ACHN (cell line): ENCODE data around the gene PNMT.
A peak's percentile ranks its signal among the peaks of the same experiment; 100 is the strongest.

ENCODE experiments used
- DNase-seq: peaks from one replicate; pipeline ENCODE4 v3.0.0-alpha.2; 2015
- in situ Hi-C: cut with HindIII; loops from 2 replicates; pipeline ENCODE4 v1.10.0; 2017; ENCODE audit warnings: low sequenced_read_pairs, low pct_ligation_motif_present, low pct_unique_long_range_greater_than_20kb

The PNMT gene, protein sequence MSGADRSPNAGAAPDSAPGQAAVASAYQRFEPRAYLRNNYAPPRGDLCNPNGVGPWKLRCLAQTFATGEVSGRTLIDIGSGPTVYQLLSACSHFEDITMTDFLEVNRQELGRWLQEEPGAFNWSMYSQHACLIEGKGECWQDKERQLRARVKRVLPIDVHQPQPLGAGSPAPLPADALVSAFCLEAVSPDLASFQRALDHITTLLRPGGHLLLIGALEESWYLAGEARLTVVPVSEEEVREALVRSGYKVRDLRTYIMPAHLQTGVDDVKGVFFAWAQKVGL

DNA sequence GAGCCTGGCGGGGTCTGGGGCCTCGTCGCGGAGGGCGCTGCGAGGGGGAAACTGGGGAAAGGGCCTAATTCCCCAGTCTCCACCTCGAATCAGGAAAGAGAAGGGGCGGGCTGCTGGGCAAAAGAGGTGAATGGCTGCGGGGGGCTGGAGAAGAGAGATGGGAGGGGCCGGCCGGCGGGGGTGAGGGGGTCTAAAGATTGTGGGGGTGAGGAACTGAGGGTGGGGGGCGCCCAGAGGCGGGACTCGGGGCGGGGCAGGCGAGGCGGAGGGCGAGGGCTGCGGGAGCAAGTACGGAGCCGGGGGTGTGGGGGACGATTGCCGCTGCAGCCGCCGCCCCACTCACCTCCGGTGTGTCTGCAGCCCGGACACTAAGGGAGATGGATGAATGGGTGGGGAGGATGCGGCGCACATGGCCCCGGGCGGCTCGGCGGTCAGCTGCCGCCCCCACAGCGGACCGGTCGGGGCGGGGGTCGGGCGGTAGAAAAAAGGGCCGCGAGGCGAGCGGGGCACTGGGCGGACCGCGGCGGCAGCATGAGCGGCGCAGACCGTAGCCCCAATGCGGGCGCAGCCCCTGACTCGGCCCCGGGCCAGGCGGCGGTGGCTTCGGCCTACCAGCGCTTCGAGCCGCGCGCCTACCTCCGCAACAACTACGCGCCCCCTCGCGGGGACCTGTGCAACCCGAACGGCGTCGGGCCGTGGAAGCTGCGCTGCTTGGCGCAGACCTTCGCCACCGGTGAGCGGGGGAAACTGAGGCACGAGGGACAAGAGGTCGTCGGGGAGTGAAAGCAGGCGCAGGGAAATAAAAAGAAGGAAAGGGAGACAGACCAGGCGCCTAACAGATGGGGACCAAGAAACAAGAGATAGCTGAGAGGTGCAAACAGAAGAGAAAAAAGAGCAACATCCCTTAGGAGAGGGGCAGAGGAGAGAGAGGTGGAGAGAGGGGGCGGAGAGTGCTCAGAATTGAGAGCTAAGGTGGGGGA lies at the start of gene PNMT:
Gene PNMT (plus strand): TSS at position 509 of the 980 bp plus-strand sequence. CDS start 23 bp downstream, at position 532.
- in situ Hi-C loops, result no loop called here
- peak; percentile 72 for DNase-seq

DNA sequence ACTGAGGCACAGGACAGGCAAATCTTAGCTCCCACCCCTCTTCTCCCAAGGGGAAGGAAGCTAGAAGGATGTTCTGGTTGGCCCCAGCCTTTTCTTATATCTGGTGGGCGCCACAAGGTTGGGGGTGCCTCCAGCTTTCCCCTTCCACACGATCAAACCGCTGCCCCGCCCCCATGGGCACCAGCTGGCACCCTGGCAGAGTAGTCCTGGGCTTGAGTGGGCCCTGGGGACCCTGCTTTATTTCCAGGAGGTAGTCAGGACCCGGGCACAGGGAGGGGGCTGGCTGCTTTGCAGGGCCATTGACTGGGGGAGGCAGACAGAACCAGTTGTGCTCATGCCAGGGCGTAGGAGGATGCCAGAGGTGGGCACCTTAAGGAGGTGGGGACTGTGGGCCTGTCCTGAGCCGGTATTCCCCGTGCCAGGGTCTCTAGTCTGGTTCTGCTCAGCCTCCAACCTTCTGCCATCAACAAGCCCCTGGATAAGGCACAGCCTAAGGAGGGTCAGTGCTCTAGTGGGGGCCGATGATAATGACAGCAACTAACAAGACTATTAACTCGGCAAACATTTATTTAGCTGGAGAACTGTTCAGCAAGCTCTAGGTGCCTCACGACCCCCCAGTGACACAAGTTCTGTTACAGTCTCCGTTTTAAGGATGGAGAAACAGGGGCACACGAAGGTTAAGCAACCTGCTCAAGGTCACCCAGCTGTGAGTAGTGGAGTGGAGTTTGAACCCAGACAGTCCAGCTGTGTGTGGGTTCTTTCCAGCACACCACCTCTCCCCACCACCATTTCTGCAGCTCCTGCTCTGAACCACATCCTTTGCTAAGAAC lies 49.1 kb upstream of the PNMT start:
- DNase-seq, result no peak
- in situ Hi-C loops, result no loop called here

DNA sequence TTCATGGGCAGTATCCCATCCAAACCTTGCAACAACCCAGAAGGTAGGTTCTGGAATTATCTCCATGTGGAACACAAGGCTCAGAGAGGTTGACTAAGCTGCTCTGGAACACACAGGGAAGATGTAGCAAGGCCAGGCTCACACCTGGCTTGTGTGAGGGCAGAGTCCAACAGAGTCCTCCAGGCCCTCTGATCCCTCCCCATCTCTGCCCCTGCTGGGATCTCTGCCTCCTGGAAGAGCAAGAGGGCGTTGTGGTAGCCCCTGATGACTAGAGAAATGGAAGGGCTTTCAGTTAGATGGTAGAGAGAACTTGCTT lies 48.5 kb upstream of the PNMT start:
- no peak for DNase-seq
- in situ Hi-C loops, result no loop called here

DNA sequence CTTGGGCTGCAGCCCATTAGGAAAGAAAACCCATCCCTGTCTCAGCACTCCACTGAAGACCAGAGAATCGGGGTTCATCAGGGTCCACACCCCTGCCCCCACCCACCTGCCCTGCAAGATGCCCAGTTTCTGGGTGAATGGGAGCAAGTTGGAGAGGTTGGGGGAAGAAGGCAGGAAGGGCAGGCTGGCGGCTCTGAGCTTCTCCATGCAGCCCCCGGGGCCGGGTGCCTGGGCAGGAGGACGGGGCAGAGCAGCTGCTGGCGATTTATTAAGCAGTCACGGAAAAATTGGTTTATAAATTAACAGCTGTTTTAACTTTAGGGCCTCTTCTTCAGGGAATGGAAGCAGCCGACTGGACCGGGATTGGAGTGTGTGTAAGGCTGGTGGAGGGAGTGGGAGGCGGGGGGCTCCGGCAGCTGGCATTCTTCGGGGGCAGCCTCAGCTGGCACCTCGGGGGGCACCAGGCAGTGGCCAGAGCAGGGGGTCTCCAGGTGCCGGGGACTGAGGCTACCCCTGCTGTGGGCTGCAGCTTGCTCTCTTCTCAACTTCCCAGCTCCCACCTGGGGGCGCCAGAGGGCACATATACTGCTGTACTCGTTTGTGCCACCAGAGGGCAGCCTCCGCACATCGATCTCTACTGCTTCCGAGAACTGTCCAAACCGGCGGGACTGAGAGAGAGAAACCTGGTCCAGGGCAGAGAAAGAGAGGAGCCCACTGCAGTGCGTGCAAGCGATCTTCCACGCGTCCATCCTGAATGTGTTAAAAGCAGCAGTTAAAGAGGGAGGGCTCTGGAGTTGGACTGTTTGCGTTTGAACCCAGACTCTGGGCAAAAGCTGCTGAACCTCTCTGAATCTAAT lies 46.5 kb upstream of the PNMT start:
- DNase-seq, result peak; percentile 92
- in situ Hi-C loops, result no loop called here

DNA sequence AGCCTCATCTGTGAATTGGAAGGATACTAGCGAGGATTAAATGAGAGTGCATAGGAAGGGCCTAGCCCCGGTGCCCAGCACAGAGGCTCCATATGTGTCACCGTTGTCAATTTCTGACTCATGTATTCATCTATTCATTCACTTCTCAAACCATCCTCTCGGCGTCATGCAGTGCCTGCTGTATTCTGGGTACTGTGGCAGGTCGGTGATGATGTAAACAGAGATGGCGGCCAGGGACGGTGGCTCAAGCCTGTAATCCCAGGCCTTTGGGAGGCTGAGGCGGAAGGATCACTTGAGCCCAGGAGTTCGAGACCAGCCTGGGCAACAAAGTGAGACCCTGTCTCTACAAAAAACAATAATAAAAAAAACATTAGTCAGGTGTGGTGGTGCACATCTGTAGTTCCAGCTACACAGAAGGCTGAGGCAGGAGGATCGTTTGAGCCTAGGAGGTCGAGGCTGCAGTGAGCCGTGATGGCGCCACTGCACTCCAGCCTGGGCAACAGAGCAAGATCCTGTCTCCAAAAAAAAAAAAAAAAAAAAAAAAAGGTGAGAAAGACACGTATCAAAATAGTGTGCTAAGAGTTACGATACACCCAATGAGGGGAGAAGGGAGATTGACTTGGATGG lies 45.8 kb upstream of the PNMT start:
- in situ Hi-C loops, result no loop called here
- DNase-seq, result peak; percentile 87

DNA sequence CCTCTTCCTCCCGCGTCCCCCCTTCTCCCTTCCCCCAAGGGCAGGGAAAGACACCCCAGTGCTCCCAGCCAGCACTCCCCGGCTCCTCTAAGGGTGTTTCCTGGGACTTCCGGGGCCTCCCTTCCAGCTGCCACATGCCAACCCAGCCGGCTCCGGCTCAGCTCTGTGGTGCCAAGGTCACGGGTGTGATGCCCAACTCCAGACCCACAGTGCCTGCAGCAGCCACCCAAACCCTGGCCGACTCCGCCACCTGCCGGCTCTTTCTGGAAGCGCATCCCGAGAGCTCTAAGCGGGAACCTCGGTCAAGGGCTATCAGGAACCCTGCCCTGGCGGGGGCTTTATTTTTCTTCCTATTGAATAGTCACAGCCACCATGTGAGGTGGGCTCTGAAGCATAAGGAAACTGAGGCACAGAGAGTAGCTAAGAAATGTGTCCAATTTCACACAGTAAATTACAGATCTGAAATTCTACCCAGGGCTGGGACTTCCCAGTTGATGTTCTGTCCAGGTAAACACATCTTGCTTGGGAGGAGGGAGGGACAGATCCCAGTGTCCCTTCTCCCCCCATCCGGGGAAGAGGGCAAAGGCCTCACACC lies 44.8 kb upstream of the PNMT start:
- peak; percentile 81 for DNase-seq
- in situ Hi-C loops, result no loop called here

DNA sequence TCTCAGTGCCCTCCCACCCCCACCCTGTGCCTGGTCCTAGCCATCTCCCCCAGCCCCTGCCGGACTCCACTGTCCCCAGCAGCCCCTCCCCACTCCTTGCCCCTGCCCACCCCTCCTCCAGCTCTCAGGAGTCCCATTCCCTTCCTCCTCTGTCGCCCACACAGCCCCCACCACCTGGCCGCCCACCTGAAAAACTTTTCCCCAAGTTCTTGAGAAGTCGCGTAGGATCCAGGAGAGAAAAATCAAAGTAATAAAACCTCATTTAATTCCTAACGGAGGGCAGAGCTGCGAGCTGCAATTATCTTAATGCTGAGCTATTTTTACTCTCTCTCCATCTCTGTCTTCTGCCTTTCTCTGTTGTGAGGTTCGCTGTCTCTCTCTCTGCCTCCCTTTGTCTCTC lies 43.9 kb upstream of the PNMT start:
- DNase-seq, result no peak
- in situ Hi-C loops, result no loop called here

DNA sequence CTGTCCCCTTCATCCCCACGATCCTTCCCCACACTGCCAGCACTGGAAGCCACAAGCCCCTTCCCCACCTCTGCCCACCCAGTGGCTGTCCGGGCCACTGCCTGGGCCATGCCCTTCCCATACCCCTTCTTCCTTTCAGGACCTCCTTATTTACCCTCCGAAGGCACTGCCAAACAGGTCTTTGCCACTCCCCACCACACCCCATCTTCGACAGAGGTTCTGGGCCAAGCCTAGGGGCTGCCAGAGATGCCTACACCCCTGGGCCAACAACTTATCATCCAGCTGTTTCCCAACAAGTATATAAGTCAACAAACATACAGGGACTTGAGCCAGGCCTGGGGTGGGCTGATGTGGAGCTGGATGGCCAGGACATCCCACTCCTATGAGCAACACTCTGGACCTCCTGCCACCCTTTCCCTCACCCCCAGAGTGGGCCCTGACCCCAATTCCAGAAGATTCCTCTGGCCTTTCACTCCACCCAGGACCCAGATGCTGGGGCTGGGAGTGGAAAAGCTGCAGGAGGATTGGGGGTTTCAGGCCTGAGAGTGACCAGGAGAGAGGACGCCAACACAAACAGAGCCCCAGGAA lies 43.0 kb upstream of the PNMT start:
- in situ Hi-C loops, result no loop called here
- DNase-seq, result no peak

DNA sequence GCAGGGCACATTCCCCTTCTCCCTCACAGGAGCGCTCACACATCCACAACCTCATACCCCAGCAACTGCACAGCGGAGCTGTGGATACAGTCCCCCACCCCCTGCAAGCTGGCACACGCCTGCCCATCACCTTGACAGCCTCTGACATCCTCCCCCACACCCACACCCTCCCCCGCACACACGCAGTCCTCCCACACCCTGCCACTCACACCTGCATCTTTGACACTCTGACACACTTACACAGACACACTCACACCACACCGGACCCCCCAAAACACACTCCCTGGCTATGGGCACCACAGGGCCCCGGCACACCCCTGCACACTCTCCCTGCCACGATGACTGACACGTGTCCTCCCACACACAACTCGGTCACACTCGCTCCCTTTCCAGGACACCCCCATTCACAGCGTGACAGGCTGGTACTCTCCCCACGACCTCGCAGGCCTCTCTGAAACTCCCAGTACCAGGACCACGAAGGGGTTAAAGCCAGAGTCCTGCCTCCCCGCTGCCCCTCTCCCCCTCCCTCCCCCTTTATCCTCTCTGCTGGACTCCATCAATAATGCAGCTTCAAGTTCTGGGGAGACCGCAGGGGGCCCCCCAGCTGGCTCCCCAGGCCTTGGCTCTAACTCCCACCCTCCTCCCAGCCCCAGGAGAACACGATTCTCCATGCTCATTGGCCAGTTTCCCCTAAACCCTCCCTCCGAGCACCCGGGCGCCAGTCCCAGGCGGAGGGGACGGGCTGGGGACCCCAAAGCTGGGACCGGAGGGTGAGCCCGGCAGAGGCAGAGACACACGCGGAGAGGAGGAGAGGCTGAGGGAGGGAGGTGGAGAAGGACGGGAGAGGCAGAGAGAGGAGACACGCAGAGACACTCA lies 41.8 kb upstream of the PNMT start, which contains the start of gene PPP1R1B:
Gene PPP1R1B (plus strand): TSS at position 782 of the 876 bp plus-strand sequence. CDS start 441 bp downstream, outside the sequence.
- no peak for DNase-seq
- in situ Hi-C loops, result no loop called here

DNA sequence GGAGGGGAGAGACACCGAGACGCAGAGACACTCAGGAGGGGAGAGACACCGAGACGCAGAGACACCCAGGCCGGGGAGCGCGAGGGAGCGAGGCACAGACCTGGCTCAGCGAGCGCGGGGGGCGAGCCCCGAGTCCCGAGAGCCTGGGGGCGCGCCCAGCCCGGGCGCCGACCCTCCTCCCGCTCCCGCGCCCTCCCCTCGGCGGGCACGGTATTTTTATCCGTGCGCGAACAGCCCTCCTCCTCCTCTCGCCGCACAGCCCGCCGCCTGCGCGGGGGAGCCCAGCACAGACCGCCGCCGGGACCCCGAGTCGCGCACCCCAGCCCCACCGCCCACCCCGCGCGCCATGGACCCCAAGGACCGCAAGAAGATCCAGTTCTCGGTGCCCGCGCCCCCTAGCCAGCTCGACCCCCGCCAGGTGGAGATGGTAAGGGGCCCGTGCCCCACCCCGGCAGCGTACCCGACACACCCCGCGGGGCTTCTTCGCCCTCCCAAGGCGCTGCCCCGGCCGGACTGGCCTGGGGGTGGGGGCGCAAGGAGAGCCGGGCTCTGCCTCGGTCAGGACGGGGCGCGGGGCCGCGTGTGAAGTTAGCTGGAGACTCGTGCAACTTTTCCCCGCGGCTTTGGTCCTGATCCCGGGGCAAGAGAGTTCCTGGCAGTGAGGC lies 41.1 kb upstream of the PNMT start:
- DNase-seq, result no peak
- in situ Hi-C loops, result no loop called here

DNA sequence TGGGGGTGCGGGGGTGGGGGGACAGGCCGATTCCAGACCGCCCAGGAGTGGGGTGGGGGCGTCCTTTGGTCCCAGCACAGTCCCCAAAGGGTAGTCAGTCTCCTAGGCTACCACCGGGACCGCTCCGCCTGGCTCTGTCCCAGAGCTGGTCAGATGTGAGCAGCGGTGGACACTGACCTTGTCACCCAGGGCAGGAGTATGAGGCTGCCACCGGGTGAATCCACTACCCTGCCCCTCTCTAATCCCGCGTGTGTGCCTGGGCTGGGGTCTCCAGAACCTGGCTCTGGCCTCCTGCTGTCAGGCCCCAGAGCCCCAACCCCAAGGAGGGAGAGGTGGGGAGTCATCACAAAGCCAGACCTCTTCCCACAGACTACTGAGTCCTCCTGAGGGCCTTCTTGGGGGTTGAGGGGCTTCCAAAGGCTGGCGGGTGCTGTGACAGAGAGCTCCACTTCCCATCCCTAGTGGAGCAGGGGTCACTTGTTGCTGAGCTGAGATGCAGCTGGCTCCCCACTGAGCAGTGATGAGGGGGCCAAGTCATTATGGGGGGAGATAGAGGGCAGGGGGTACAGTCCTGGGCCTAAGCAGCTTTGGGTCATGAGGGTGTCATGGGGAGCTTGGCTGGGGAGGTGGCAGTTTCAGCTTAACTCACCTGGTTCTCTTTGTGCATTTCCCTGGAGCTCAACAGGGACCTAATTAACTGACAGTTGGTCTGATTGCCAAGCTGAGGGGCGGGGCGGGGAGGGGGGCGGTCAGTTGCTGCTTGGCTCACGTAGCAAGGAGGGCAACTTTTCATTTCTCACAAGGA lies 40.3 kb upstream of the PNMT start:
- no peak for DNase-seq
- in situ Hi-C loops, result no loop called here

DNA sequence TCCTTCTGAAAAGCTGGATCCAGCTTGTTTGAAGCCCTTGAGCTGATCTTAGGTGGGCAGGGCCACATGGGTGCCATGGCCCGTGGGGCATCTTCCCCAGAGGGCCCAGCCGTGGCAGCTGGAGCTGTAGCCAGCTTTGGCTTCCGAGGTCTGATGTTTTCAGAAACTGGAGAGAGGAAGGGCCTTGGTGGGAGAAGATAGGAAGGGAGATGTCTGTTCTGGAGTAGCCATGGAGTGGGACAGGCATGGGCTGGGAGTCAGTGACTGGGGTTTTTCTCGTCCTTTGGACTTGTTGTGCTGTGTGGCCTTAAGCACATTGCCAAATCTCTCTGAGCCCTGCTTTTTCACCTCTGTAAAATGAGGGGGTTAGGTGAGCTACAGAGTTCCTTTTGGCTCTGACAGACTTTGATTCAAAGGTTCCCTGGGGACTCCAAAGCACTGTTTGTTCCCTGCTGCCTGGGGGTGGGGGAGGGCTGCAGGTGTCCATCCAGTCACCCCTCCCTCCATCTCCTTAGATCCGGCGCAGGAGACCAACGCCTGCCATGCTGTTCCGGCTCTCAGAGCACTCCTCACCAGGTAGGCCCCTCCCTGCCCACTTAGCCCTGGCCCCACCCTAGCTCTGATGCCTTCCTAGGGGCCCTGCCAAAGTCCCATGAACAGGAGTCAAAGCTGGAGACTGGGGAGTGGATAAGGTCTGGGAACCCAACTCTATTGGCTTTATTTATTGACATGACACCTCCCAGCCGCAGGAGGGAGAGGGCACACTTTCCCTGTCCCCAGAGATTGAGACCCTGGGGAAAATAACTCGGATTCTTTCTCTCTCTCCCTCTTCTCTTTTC lies 39.4 kb upstream of the PNMT start:
- in situ Hi-C loops, result no loop called here
- no peak for DNase-seq

DNA sequence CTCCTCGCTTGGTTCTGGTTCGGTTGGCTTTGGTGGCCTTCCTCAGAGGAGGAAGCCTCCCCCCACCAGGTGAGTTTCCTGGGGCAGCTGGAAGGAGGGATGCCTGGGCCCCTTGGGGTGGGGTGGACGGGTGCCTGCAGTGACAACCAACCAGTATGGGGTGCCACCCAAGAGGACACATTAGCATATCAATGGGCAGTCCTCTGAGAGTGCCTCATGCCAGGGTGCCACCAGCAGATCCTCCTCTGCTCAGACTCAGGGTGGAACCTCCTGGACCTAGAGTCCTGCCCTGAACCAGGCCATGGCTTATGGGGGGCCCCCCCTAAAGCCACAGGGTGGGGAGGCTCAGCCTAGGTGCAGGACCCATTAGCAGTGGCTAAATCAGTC lies 38.8 kb upstream of the PNMT start:
- DNase-seq, result no peak
- in situ Hi-C loops, result no loop called here

DNA sequence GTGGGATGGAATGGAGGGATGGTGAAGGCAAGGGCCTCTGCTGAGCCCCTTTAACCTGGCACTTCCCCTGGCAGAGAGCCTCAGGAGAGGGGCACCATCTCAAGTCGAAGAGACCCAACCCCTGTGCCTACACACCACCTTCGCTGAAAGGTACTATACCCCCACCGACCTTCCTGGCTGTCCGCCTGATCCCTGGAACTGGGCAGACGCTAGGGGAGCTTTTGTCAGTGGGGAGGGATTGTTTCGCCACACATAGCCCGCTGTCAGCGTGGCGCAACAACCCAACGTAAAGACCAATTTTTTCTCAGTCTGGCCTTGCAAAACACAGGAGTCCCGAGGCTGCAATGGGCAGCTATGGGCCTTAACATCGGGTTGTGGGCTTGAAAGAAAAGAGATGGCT lies 38.4 kb upstream of the PNMT start:
- no peak for DNase-seq
- in situ Hi-C loops, result no loop called here
